Measurements from ENCODE around the gene POC1A.

The POC1A gene

GRCh38 chr3:52099001-52099401 lies 55.2 kb downstream of the POC1A start:
- no peak for DNase-seq (ENCODE audit: low read depth)

- no peak for DNase-seq (ENCODE audit: low read depth)
Observed at GRCh38 chr3:52097851-52098507, 56.2 kb downstream of the POC1A start.

- no peak for DNase-seq (ENCODE audit: low read depth)
Observed at GRCh38 chr3:52095990-52096775, 58.0 kb downstream of the POC1A start.

GRCh38 chr3:52094571-52095485 lies 59.4 kb downstream of the POC1A start:
- DNase-seq (ENCODE audit: low read depth) = no peak

- DNase-seq (ENCODE audit: low read depth) = peak; percentile 56
Observed at GRCh38 chr3:52093756-52094545, 60.3 kb downstream of the POC1A start.

- DNase-seq (ENCODE audit: low read depth) = no peak
Observed at GRCh38 chr3:52092891-52093290, 61.3 kb downstream of the POC1A start.

GRCh38 chr3:52092271-52092660 lies 62.0 kb downstream of the POC1A start:
- DNase-seq (ENCODE audit: low read depth) = no peak

GRCh38 chr3:52091586-52092270 lies 62.5 kb downstream of the POC1A start:
- no peak for DNase-seq (ENCODE audit: low read depth)

GRCh38 chr3:52090933-52091468 lies 63.2 kb downstream of the POC1A start:
- DNase-seq (ENCODE audit: low read depth) = no peak

GRCh38 chr3:52090131-52090932 lies 63.9 kb downstream of the POC1A start:
- DNase-seq (ENCODE audit: low read depth) = peak; percentile 90

- DNase-seq (ENCODE audit: low read depth) = no peak
Observed at GRCh38 chr3:52089691-52090090, 64.5 kb downstream of the POC1A start.

- DNase-seq (ENCODE audit: low read depth) = peak; percentile 88
Observed at GRCh38 chr3:52088445-52089367, 65.5 kb downstream of the POC1A start.

- DNase-seq (ENCODE audit: low read depth) = no peak
Observed at GRCh38 chr3:52087731-52088130, 66.5 kb downstream of the POC1A start.

- peak; percentile 25 for DNase-seq (ENCODE audit: low read depth)
Observed at GRCh38 chr3:52086976-52087663, 67.1 kb downstream of the POC1A start.

GRCh38 chr3:52086461-52086860 lies 67.8 kb downstream of the POC1A start:
- no peak for DNase-seq (ENCODE audit: low read depth)

GRCh38 chr3:52085681-52086282 lies 68.4 kb downstream of the POC1A start:
- DNase-seq (ENCODE audit: low read depth) = no peak

- no peak for DNase-seq (ENCODE audit: low read depth)
Observed at GRCh38 chr3:52084954-52085680, 69.1 kb downstream of the POC1A start.

Data from iris pigment epithelial cell (primary cell).